Stimulated activated CD4-positive, alpha-beta T cell treated with anti-CD3 and anti-CD28 coated beads, TNF-alpha, amount 100 ng/mL, for 24 hours (primary cell): ENCODE measurements around the gene PTAR1.
"Not testable (repeated sequence)": the region's sequence is repeated elsewhere in the genome, so short reads cannot be mapped to it uniquely, and the experiment has no call there.

ENCODE experiments used
- DNase-seq, 3 experiments: peaks; one replicate each; pipeline ENCODE4 v3.0.0-alpha.2; 2020; ENCODE audit warnings: low read depth in 3 of 3

Gene PTAR1

GRCh38 chr9:69759421-69760277, at the start of gene PTAR1:
PTAR1 (minus strand) TSS chr9:69760011; CDS start chr9:69759938, 73 bp downstream.
- DNase-seq: peak; percentile 81 to 88 (median 83)

- no peak for DNase-seq
Measured at GRCh38 chr9:69809304-69809863, 49.6 kb upstream of the PTAR1 start.

GRCh38 chr9:69806627-69807026, 46.8 kb upstream of the PTAR1 start:
- no peak for DNase-seq

GRCh38 chr9:69805962-69806515, 46.2 kb upstream of the PTAR1 start:
- no peak for DNase-seq

- DNase-seq: no peak
Measured at GRCh38 chr9:69801989-69802388, 42.2 kb upstream of the PTAR1 start.

- DNase-seq: not testable (repeated sequence)
Measured at GRCh38 chr9:69800027-69800426, 40.2 kb upstream of the PTAR1 start.

- DNase-seq: not testable (repeated sequence)
Measured at GRCh38 chr9:69799521-69799920, 39.7 kb upstream of the PTAR1 start.

GRCh38 chr9:69798744-69799143, 38.9 kb upstream of the PTAR1 start:
- DNase-seq: no peak

GRCh38 chr9:69797675-69798074, 37.9 kb upstream of the PTAR1 start:
- no peak for DNase-seq

- no peak for DNase-seq
Measured at GRCh38 chr9:69794356-69794755, 34.5 kb upstream of the PTAR1 start.

- no peak for DNase-seq
Measured at GRCh38 chr9:69785757-69786156, 25.9 kb upstream of the PTAR1 start.

- DNase-seq: no peak
Measured at GRCh38 chr9:69773258-69773657, 13.4 kb upstream of the PTAR1 start.

- DNase-seq: no peak
Measured at GRCh38 chr9:69771775-69772418, 12.1 kb upstream of the PTAR1 start.

GRCh38 chr9:69768716-69769115, 8.9 kb upstream of the PTAR1 start:
- DNase-seq: no peak

- DNase-seq: no peak
Measured at GRCh38 chr9:69768101-69768500, 8.3 kb upstream of the PTAR1 start.

GRCh38 chr9:69763862-69764261, 4.1 kb upstream of the PTAR1 start:
- not testable (repeated sequence) for DNase-seq

- no peak for DNase-seq
Measured at GRCh38 chr9:69762527-69762926, 2.7 kb upstream of the PTAR1 start.

GRCh38 chr9:69760278-69760610, 433 bp upstream of the PTAR1 start:
- no peak for DNase-seq

GRCh38 chr9:69759021-69759420, 790 bp downstream of the PTAR1 start:
- DNase-seq: no peak

- DNase-seq: no peak
Measured at GRCh38 chr9:69757996-69758675, 1.7 kb downstream of the PTAR1 start.

- DNase-seq: no peak
Measured at GRCh38 chr9:69755205-69755604, 4.6 kb downstream of the PTAR1 start.

- no peak for DNase-seq
Measured at GRCh38 chr9:69753830-69754229, 6.0 kb downstream of the PTAR1 start.
